ENCODE data around the gene HOXC10.

HOXC10 gene

DNA sequence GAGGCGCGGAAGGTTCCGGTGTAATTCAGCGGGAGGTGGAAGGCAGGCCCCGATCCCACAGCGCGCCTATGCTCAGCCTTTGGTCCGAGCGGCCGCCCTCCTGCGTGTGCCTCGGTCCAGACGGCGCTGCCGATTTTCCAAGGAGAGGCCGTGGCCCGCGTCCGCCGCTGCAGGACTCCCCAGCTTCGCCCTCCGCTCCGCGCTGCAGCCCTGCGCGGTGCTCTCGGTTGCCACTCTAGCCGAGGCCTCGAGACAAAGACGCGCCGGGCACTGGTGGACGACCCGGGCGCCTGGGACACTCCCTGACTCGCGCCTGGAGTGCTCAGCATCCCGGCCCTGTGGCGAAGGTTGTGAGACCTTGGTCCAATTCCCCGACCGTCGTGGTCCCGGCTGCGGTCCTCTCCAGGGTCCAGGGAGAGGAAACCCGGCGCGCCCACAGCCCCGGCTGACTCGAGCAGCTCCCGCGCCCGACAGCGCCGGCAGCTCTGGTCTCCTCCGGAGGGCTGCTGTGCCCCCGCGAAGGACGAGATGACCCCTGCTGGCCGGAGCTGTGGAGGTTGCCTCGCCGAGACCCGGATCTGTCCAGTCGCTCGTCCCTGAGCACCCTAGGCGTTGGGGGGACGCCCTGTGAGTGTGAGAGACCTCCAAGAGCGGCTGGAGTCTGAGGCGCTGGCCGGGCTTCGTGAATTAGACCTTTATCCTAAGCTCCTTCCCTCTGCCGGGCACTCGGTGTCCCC, 23.8 kb upstream of the HOXC10 start:
- DNase-seq = no peak

DNA sequence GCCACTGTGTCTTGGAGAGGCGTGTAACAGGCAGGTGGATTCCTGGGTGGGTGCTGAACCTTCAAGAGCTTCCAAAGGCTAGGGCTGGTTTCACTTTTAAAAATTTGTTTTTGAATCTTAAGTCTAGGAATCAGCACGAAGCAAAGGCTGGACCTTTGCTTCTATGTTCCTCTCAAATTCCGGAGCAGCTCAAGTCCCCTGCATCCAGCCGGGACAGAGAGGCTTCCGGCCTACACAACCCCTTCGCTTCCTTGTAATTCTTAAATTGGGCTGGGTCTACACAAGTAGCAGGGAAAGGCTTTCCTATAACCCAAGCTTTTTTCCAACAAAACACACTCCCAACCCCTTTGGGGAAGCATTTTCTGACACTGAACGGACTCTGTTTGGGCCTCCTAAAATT, 21.9 kb upstream of the HOXC10 start:
- in situ Hi-C loops (cut with HindIII; ENCODE audit: low pct_ligation_motif_present, low pct_unique_long_range_greater_than_20kb, low sequenced_read_pairs) = no loop called here
- no peak for DNase-seq

More for the DNA sequence above, 23.8 kb upstream of the HOXC10 start:
- in situ Hi-C loops (cut with HindIII; ENCODE audit: low pct_ligation_motif_present, low pct_unique_long_range_greater_than_20kb, low sequenced_read_pairs) = no loop called here

DNA sequence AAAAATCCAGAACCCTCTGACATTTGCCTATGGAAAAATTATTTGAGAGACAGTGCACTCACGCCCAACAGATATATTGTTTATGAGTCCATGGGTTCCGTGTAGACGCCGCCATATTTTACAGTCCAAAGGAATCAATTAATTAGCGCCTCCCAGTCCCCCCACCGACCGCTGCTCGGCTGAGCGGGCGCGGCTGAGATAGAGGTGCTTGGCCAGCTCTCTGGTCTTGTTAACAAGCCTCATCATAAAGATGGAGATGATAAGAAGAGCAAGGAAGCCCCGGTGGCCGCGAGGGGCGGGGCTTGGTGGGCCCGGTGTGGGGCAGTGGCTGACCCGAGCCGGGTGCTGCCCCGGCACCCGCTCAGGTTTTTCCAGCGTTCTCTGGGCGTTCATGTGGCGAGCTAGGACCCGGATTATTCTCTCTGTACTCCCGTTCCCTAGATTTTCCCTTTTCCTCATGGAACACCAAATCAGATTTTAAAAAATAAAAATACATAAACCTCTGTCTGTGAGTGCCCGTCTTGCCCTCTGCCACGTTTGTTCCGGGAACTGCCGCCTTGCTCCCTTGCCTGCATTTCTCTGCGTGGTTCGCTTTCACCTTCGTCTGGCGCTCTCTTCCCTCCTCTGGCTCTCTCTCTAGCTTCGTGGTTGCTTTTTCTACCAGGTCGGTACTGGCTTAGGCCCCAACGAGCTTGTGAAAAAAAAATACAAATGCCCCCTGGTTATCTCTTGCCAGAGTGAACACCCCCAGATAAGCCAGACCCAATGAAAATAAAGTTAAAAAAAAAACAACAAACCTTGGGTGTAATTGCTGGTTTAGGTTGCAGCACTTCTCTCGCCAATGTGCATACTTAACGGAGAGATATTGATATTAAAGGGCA, 21.3 kb upstream of the HOXC10 start:
- in situ Hi-C loops (cut with HindIII; ENCODE audit: low pct_ligation_motif_present, low pct_unique_long_range_greater_than_20kb, low sequenced_read_pairs) = no loop called here
- DNase-seq = no peak

DNA sequence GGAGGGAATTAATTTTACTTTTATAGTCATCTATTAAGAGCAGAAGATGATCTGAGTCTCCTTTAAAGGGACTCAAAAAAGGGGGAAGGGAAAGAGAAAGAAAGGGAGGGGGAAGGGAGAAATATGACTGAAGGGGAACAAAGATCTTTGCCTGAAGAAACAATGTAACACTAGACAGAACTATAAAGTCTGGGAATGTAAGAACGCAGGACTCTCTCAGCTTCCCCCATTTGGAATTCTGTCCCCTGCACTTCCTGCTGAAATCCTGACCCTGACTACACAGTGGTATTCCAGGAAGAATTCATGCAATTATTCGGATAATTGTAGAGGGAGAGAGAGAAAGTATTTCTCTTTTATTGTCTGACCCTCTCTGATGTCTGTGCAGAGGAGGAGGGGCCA, 20.6 kb upstream of the HOXC10 start:
- in situ Hi-C loops (cut with HindIII; ENCODE audit: low pct_ligation_motif_present, low pct_unique_long_range_greater_than_20kb, low sequenced_read_pairs) = no loop called here
- DNase-seq = no peak

DNA sequence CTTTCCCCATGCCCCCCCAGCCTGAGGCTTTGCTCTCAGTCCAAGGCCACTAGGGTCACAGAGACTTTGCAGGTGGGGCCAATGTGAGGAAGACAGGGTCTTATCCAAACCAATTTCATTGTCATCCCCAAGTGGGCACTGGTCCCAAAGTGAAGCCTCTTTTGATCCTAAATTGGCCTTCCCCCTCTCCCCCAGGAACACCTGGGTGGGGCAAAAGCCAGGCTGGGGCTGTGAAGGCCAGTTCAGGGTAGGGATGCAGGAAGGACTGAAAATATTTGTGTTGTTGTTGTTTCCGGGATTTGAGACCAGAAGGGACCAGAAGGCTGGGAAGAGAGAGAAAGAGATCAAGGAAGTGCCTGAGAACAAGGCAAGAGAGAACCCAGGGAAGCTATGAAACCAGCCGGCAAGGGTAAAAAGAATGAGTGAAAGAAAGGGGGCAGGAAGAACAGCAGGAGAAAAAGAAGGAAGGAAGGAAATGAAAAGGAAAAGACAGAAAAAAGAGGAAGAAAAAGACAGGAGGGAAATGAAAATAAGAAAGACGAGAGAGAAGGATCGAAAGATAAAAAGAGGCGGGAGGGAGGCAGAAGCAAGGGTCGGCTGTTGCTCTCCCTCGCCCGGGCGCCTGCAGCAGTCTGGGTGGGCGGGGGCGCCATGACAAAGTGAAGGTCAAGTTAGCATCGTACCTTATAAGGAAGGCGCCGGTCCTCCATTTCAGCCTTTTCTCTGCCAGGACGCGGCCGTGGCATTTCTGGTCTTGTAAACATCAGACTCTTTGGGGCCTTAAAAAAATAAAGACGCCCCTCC, 19.5 kb upstream of the HOXC10 start:
- DNase-seq = no peak
- in situ Hi-C loops (cut with HindIII; ENCODE audit: low pct_ligation_motif_present, low pct_unique_long_range_greater_than_20kb, low sequenced_read_pairs) = no loop called here

DNA sequence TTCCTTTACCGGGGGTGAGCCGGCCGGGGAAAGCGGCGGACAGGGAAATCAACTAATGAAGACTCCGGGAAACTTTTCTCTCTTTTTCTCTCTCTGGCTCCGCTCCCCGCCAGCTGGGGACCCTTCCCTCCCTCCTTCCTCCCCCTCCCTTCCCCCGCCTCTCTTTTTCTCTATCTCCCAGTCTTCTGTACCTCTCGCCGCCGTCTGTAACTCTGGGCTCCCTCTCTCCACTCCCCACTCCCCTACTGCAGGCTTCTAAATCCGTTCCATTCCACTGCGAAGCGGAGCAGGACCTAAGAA, 18.9 kb upstream of the HOXC10 start:
- no peak for DNase-seq
- in situ Hi-C loops (cut with HindIII; ENCODE audit: low pct_ligation_motif_present, low pct_unique_long_range_greater_than_20kb, low sequenced_read_pairs) = no loop called here

DNA sequence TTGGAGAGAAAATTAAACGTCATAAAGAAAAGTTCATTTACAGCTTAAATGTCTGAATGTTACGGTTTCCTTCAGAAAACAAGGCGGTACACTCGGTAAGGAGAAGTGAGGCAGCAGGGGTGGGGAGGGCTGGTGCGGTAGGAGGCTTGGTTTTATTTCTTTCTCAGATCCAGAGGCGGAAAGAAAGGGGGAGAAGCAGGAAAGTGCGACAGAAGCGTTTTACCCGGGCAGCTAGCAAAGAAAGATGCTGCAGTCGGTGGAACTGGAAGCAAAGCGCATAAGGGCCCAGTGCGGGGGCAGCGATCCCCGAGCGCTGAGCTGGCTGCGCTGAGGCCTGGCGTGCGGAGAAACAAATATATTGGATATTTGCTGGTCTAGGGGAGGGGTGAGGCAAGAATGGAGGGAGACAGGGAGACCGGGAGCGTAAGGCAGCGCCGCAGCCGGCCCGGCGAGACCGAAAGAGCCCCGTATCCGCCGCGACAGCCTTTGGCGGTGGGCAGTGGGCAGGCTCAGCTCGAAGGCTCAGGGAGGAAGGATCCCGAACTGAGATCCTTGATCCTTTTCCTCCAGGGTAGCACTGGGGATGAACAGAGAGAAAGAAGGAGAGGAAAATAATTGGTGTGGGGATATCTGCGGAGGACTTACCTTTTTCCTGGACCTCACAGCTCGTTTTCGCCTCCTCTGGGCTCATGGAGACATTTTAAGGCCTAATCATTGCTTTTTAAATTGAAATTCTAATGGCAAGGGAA, 18.4 kb upstream of the HOXC10 start:
- no peak for DNase-seq
- in situ Hi-C loops (cut with HindIII; ENCODE audit: low pct_ligation_motif_present, low pct_unique_long_range_greater_than_20kb, low sequenced_read_pairs) = no loop called here

DNA sequence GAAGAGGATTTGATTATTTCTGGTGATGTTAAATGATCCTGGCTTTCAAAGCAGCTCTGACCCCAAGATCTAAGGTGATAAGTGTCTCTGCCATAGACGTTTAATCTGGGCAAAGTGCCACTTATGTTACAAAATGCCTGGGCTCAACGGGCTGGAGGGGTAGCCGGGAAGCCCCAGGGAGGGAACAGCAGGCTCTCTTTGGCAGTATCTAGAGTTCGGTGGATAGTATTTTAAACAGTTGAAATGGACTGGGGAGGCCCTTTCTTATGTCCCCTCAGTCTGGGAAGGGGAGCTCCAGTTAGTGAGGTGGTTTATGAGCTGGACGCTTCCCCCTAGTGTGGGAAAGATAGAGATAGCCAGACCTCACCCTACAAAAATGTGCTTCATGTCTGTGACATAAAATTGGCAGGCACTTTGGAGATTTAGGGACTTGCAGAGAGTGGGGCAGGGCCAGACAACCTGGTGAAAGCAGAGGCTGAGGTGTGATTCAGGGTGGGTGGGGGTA, 17.5 kb upstream of the HOXC10 start:
- DNase-seq = no peak
- in situ Hi-C loops (cut with HindIII; ENCODE audit: low pct_ligation_motif_present, low pct_unique_long_range_greater_than_20kb, low sequenced_read_pairs) = no loop called here

DNA sequence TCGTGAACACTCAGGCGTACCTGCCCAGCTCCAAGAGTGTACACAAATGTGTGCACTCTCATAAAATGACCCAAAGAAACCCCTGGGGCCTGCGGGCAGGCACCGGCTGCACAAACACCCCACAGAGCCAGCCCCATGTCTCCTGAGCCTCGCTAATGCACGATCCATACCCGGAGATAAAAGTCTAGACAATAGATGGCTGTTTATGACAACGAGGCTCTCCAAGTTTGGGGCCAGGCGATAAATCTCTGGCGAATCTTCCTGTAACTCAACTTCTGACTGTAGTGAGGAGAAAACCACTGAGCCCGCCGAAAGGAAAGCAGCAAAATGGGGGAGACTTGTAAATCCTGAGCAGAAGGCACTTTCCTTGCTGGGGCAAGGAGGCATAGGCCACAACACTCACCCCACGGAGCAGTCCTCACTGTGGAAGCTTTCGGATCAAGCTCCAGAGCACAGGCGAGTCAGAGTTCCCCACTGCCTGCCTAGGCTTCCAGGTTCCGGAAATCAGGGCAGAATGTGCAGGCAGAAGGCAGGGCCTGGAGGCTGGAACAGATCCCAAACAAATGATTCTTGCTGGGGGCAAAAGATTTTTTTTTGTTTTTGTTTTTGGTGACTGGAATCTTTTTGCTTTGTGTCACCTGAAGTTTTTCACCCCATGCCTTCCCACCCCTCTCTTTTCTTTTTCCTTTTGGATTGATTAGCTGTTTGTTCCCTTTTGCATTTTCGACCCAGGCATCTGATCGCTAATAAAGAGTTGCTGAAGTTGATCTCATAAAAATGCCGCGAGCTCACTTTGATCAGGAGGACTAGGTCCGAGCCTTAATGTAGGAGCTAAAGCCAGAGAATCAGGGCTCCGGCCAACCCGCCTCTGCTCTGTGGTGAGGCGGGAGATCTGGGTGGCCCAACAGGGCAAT, 16.5 kb upstream of the HOXC10 start:
- in situ Hi-C loops (cut with HindIII; ENCODE audit: low pct_ligation_motif_present, low pct_unique_long_range_greater_than_20kb, low sequenced_read_pairs) = no loop called here
- no peak for DNase-seq

DNA sequence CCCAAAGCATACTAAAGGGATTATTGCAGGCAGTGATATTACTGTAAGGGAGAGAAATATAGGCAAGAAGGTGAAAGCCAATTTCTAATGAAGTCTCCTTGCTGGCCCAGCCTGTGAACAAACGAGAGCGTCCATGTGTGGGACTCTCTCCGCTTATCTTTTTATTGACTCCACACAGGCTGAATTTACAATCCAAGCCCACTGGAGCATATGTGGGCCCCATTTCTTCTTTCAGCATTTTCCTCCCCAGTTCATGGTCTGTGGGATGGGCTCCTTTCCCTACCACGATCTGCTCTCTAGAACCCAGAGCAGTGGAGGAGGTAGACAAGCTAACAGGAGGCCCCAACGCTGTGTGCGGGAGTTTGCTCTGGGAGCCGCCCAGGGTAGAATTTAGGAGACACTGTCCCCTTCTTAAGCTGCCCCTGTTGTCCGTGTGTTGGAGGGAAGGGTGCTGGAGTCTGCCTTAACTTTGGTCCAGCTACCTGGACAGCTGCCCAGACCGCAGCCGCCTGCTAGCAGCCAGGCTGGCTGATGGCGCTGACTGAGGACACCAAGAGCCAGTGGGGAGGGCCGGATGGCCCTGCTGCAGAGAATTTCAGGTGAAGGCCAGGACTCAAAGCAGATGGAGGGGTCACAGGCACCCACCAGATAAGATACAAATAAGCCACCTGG, 15.2 kb upstream of the HOXC10 start:
- in situ Hi-C loops (cut with HindIII; ENCODE audit: low pct_ligation_motif_present, low pct_unique_long_range_greater_than_20kb, low sequenced_read_pairs) = no loop called here
- DNase-seq = no peak

DNA sequence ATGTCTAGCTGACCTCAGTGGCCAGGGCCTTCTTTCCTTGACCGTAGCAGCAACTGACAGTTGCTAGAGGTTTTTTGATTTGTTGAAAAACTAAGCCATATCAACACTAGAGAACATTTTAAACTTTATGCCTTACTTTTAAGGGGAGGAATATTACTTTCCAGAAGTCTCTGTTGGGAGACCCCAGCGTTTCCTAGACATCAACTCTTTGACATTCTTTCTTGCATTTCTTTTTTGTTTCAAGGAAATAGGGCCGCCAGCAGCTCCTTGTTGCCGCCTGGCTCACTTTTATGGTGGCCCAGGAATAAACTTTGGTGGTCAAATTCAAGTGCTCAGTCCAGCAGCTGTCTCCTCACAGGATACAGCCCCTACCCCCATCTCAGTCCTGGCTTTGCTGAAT, 14.5 kb upstream of the HOXC10 start:
- no peak for DNase-seq
- in situ Hi-C loops (cut with HindIII; ENCODE audit: low pct_ligation_motif_present, low pct_unique_long_range_greater_than_20kb, low sequenced_read_pairs) = no loop called here

DNA sequence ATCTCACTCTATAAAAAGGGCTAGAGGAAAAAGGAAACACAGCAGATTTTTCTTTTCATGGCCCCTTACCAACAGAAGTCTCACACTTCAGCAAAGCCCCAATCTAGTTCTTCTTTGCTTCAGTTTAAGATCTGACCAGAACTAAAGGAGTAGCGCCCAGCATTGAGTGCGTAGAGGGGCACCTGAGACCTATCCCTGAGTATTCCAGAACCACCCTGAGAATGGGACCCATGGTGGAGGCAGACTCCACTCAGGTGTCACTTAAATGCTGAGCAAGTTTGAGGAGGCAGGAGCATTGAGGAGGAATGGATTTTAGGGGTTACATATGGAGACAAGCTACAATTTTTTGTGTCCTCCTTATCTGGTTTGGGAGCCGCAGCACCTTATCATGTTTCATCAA, 13.8 kb upstream of the HOXC10 start:
- DNase-seq = no peak
- in situ Hi-C loops (cut with HindIII; ENCODE audit: low pct_ligation_motif_present, low pct_unique_long_range_greater_than_20kb, low sequenced_read_pairs) = no loop called here

DNA sequence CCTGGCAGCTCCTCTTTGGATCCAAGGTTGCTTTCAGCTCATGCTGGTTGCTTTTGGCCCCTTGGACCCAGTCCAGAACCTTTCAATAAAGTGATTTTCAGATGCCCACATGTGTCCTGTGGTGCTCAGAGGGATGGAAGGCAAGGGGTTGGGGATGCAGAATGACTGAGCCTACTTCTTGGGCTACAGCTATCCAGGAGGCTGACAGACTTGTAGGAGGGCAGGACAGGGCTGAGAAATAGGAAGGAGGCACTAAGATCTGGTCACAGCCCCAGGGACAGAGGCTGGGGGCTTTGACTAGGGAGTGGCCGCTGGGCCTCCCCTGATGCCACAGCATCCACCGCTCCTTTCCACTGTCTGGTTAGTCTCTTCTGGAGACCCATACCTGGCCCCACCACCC, 13.3 kb upstream of the HOXC10 start:
- in situ Hi-C loops (cut with HindIII; ENCODE audit: low pct_ligation_motif_present, low pct_unique_long_range_greater_than_20kb, low sequenced_read_pairs) = no loop called here
- DNase-seq = no peak

DNA sequence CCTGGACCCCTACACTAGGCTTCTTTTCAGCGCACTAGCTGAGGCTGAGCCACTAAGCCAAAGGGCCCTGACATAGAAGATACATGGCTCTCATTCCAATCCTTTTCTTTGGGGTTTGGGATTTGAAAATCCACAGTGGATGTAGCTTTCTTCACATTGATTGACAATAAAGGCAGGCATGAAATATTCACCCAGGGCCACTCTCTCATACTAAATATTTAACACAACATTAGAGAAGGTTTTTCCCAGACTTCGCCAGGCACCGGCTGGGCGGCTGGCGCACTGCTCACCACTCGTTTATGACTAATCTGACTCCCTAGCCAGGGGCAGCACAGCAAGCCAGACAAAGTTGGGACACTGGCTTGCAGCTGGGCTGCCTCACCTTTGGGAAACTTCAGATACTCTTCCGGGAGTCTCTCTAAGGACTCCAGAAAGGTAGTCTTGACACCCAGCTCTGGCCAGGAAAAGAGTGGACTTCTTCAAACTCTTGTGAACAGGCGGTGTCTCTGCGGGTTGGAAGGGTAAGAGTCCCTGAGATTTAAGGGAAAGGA, 12.7 kb upstream of the HOXC10 start:
- in situ Hi-C loops (cut with HindIII; ENCODE audit: low pct_ligation_motif_present, low pct_unique_long_range_greater_than_20kb, low sequenced_read_pairs) = no loop called here

DNA sequence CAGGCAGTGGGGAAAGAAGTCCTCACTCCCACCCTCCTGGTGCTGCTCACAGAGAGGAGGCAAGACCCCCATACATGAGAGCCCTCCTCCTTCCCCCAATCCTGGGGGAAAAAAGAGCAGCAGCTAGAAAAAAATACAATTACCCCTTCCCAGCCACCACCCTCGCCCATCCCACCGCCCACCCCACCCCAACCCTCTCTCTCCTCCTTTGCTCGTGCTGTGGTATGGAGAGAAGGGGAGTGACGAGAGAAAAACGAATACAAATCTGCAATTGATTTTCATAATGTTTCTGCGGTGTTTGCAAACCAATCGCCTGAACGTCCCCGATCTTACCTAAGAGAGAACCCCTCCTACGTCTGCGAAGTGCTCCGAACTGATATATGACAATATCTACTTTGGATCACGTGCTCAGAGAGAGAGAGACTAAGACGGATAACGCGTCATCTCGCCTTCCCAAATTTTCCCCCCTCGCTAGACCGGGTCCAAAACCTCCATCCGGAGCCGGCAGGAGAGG, 12.2 kb upstream of the HOXC10 start, which contains the start of gene HOXC11:
Gene HOXC11 (plus strand): TSS at position 405 of the 514 bp plus-strand sequence. CDS start 116 bp downstream, outside the sequence.
- in situ Hi-C loops (cut with HindIII; ENCODE audit: low pct_ligation_motif_present, low pct_unique_long_range_greater_than_20kb, low sequenced_read_pairs) = no loop called here

More for the DNA sequence above, 12.7 kb upstream of the HOXC10 start:
- DNase-seq = no peak

DNA sequence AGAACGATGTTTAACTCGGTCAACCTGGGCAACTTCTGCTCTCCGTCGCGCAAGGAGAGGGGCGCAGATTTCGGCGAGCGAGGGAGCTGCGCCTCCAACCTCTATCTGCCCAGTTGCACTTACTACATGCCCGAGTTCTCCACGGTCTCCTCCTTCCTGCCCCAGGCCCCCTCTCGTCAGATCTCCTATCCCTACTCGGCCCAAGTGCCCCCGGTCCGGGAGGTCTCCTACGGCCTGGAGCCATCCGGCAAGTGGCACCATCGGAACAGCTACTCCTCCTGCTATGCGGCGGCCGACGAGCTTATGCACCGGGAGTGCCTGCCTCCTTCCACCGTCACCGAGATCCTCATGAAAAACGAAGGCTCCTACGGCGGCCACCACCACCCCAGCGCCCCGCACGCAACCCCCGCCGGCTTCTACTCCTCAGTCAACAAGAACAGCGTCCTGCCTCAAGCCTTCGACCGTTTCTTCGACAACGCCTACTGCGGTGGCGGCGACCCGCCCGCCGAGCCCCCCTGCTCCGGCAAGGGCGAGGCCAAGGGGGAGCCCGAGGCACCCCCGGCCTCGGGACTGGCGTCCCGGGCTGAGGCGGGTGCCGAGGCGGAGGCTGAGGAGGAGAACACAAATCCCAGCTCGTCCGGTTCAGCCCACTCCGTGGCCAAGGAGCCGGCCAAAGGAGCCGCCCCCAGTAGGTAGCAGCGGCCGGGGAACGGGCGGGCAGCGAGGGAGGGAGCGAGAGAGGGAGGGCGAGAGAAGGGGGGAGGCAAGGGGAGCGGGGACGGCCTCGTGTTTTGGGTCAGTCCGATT, 11.5 kb upstream of the HOXC10 start:
- in situ Hi-C loops (cut with HindIII; ENCODE audit: low pct_ligation_motif_present, low pct_unique_long_range_greater_than_20kb, low sequenced_read_pairs) = no loop called here
- DNase-seq = peak; percentile 70

More for the DNA sequence above, 12.2 kb upstream of the HOXC10 start, which contains the start of gene HOXC11:
- DNase-seq = no peak
